Measurements from ENCODE around the gene LAMC3. TPM values are rescaled to one million over a fixed set of nuclear protein-coding genes. Genes with fewer than 3 reads are reported as not detected.

Gene LAMC3
- total and polyA plus RNA-seq, 9 of the 15 experiments (the other 6 are each of a cell fraction or from before 2014, with no cell fraction given): 0.10 TPM; not detected in 8

DNA sequence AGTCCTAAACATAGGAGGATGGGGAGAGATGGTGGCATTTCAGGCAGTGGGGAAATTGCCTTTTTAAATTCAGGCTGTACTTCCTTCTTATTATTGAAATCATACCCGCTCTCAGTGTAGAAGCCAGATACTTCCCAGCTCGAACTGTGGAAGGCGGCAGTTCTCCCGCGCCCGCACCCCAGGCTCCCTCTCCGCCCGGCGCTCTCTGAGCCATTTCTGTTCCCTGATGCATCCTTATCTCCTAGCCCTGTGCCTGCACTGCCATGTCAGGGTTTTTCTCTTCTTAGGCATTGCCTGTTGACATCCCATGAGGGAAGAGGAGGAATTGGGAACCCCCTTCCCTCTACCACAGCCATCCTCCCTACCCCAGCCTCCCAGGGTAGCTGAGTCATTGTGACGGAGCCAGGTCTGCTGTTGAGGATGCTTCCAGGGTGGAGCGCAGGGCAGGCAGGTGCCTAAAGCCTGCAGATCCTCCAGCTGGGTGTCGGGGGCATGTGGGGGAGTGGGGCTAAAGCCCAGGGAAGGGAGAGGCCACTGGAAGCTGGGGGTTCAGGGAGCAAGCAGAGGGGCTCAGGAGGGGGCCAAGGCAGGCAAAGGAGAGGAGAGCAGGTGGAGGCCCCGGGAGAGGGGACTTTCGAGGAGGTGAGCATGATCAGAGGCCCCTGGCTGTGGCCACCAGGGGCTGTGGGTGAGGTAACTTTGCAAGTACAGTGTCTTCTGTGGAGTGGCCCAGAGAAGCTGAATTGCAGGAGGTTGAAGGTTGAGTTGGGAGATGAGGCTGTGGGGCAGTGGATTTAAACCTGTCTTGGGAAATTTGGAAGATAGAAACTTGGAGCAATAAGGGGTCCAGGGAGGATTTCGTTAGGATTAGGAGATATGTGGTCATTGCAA lies 16.2 kb downstream of the LAMC3 start:
- FAIRE-seq (no peak), DNase-seq (ENCODE audit: extremely low read depth in 1 of 4, low spot score in 3 of 4) (peak in 2 of 4 experiments; percentile 65 to 76), ATAC-seq (peak; percentile 12)
- Histone ChIP-seq H3K4me3 (no peak overlapping the region), H3K9ac (ENCODE audit: insufficient read depth in 1 of 2, low read depth in 2 of 2, low read length in 2 of 2) (peak overlapping the region in 1 of 2 experiments; percentile 8; a peak in 2 of 4 replicates), H2AFZ (ENCODE audit: low read depth, low read length) (no peak overlapping the region), H3K79me2 (ENCODE audit: control insufficient read depth, insufficient read depth, low read length) (no peaks in the 10 kb centered on the region), H3K4me1 (replicated peaks in 1 of 2; ENCODE audit: control insufficient read depth in 2 of 2, insufficient read depth in 2 of 2, low read length in 2 of 2) (peaks cover 0 to 11% of the 10 kb centered on the region in 2 experiments; a peak in 3 of 5 replicates), H3K4me2 (ENCODE audit: insufficient read depth, low read length) (no peak overlapping the region), H3K36me3 (ENCODE audit: control insufficient read depth, insufficient read depth, low read length) (no peaks in the 10 kb centered on the region), H3K27me3 (ENCODE audit: control insufficient read depth in 2 of 2, insufficient read depth in 2 of 2, low read length in 2 of 2) (peaks cover 87 to 92% of the 10 kb centered on the region in 2 experiments), H4K20me1 (replicated peaks; ENCODE audit: control insufficient read depth, insufficient read depth, low read length) (peaks cover 68% of the 10 kb centered on the region), H3K9me1 (ENCODE audit: control insufficient read depth, insufficient read depth, low read length) (peaks cover 10% of the 10 kb centered on the region), H3K27ac (ENCODE audit: extremely low read depth, low read depth, low read length) (no peak overlapping the region), H3K9me3 (replicated peaks; ENCODE audit: control insufficient read depth, insufficient read depth, low read depth, low read length) (0 out of 2 replicates have a peak, but pooled peaks cover 3% of the 10 kb centered on the region)
- intact Hi-C loops (cut with micrococcal nuclease) (no loop called here), in situ Hi-C loops (cut with MboI) (no loop called here)
- 2% methylated on average over 15 of the region's 15 CpGs for WGBS (ENCODE audit: insufficient coverage, low coverage, missing lambda C conversion rate)
- no peak for TF ChIP-seq PURB (CRISPR knock-in tag; IDR thresholded peaks at IDR 0.05; ENCODE audit: low read depth)
- no peak for TF ChIP-seq MIER1 (IDR thresholded peaks at IDR 0.05; ENCODE audit: low read depth)
- TF ChIP-seq CHD1 (IDR thresholded peaks at IDR 0.05; ENCODE audit: low read length): no peak
- TF ChIP-seq, protein P1, sequence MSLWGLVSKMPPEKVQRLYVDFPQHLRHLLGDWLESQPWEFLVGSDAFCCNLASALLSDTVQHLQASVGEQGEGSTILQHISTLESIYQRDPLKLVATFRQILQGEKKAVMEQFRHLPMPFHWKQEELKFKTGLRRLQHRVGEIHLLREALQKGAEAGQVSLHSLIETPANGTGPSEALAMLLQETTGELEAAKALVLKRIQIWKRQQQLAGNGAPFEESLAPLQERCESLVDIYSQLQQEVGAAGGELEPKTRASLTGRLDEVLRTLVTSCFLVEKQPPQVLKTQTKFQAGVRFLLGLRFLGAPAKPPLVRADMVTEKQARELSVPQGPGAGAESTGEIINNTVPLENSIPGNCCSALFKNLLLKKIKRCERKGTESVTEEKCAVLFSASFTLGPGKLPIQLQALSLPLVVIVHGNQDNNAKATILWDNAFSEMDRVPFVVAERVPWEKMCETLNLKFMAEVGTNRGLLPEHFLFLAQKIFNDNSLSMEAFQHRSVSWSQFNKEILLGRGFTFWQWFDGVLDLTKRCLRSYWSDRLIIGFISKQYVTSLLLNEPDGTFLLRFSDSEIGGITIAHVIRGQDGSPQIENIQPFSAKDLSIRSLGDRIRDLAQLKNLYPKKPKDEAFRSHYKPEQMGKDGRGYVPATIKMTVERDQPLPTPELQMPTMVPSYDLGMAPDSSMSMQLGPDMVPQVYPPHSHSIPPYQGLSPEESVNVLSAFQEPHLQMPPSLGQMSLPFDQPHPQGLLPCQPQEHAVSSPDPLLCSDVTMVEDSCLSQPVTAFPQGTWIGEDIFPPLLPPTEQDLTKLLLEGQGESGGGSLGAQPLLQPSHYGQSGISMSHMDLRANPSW (CRISPR knock-in tag; IDR thresholded peaks at IDR 0.05): peak; percentile 71; the same call in 1 of the 2 replicates
- no peak for TF ChIP-seq MCM2 (IDR thresholded peaks at IDR 0.05; ENCODE audit: low read depth)
- TF ChIP-seq, protein P2, sequence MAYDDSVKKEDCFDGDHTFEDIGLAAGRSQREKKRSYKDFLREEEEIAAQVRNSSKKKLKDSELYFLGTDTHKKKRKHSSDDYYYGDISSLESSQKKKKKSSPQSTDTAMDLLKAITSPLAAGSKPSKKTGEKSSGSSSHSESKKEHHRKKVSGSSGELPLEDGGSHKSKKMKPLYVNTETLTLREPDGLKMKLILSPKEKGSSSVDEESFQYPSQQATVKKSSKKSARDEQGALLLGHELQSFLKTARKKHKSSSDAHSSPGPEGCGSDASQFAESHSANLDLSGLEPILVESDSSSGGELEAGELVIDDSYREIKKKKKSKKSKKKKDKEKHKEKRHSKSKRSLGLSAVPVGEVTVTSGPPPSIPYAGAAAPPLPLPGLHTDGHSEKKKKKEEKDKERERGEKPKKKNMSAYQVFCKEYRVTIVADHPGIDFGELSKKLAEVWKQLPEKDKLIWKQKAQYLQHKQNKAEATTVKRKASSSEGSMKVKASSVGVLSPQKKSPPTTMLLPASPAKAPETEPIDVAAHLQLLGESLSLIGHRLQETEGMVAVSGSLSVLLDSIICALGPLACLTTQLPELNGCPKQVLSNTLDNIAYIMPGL (CRISPR knock-in tag; IDR thresholded peaks at IDR 0.05): peak; percentile 35; the same call in 1 of the 2 replicates
- TF ChIP-seq, protein P3, sequence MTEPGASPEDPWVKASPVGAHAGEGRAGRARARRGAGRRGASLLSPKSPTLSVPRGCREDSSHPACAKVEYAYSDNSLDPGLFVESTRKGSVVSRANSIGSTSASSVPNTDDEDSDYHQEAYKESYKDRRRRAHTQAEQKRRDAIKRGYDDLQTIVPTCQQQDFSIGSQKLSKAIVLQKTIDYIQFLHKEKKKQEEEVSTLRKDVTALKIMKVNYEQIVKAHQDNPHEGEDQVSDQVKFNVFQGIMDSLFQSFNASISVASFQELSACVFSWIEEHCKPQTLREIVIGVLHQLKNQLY (CRISPR knock-in tag; conservative IDR thresholded peaks at IDR 0.05): peak in 1 of 2 experiments; percentile 46; a peak in 1 of 4 replicates
- no peak for TF ChIP-seq YY1 (IDR thresholded peaks at IDR 0.05; ENCODE audit: borderline replicate concordance in 1 of 3, control insufficient read depth in 1 of 3, extremely low read depth in 1 of 3, insufficient read depth in 3 of 3, insufficient read length in 1 of 3, insufficient replicate concordance in 2 of 3, low read depth in 1 of 3, low read length in 2 of 3)
- ChIA-PET POLR2A (interaction anchor here (0.8 to 99.3 kb wide), 11 partner anchors 8 to 71 kb away, joined by 3 to 3336 read pairs (median 5); partner anchors contain the start of genes AIF1L and NUP214), CTCF (ENCODE audit: low intra/inter-chr PET ratio) (interaction anchor here (0.6 kb wide), 1 partner anchor 30 kb away, joined by 3 read pairs; no protein-coding TSS in a partner anchor)
- BruUV-seq (replicated peaks): no TSS peak

All from K562 (cell line).